Testis (tissue), 3 donors: ENCODE measurements around the gene POLR3GL. TPM values are rescaled to one million over a fixed set of nuclear protein-coding genes. Genes with fewer than 3 reads are reported as not detected.

ENCODE experiments used
- DNase-seq: peaks from one replicate; pipeline ENCODE4 v3.0.0-alpha.2; 2019
- H3K27ac ChIP-seq, 2 donors: fragments of 200-600 bp; sonication (generic); one replicate each; pipeline ENCODE4 v1.5.1; 2019
- H3K27me3 ChIP-seq: fragments of 200-600 bp; sonication (generic); one replicate; pipeline ENCODE4 v1.5.1; 2019
- H3K36me3 ChIP-seq: fragments of 200-600 bp; sonication (generic); one replicate; pipeline ENCODE4 v1.5.1; 2017; ENCODE audit warnings: low read depth; ENCODE audit errors: missing control alignments
- H3K4me1 ChIP-seq: fragments of 200-600 bp; sonication (generic); one replicate; pipeline ENCODE4 v1.5.1; 2019
- H3K4me3 ChIP-seq, 2 donors: fragments of 200-600 bp; sonication (generic); one replicate each; pipeline ENCODE4 v1.5.1; 2017 to 2019
- H3K9me3 ChIP-seq: fragments of 200-600 bp; sonication (generic); one replicate; pipeline ENCODE4 v1.5.1; 2017
- POLR2A ChIP-seq: fragments of 450-650 bp; IDR thresholded peaks from one replicate; pipeline ENCODE4 v1.6.1; 2017; ENCODE audit warnings: antibody characterized with exemption, mild to moderate bottlenecking, moderate library complexity
- WGBS, 2 donors: methylation state at CpG; one replicate each; pipeline ENCODE4 v1.1.5; 2018; 5-methylcytosine and 5-hydroxymethylcytosine counted together
- intact Hi-C: fragments of 100-400 bp; cut with DNase I; formaldehyde crosslinking; loops from one replicate; pipeline ENCODE4 v1.15.1; 2023; ENCODE audit warnings: low total_unique reads
- polyA plus RNA-seq: library from polyadenylated mRNA; stranded (reverse); fragments of 350-450 nt; fragmentation: Illumina TruSeq; extraction: RNeasy Lipid Tissue Mini Kit (QIAGEN cat#74804); gene quantifications from one replicate; pipeline ENCODE4 v1.2.3, GENCODE V29; 2014; ENCODE audit warnings: low read depth, low replicate concordance; ENCODE audit not compliant: insufficient read depth
- total RNA-seq, 2 donors: library from RNA; depleted of rRNA; stranded (reverse); fragments of >200 nt; gene quantifications; one replicate each; pipeline ENCODE4 v1.2.3, GENCODE V29; 2016
- TF ChIP-seq, protein P1 (sequence below), 3 experiments: fragments of 450-650 bp in 2 of 3; fragments of 200-600 bp in 1 of 3; sonication (generic) in 1 of 3; IDR thresholded peaks; one replicate each; pipeline ENCODE4 v1.5.1; 2016 to 2019; ENCODE audit warnings: antibody characterized with exemption in 3 of 3, mild to moderate bottlenecking in 2 of 3, moderate library complexity in 1 of 3

The POLR3GL gene
- total and polyA plus RNA-seq, 3 donors from 2014 or later: 20.9 to 37.9 (median 23.5) TPM

GRCh38 chr1:145987926-145988325, 23.4 kb downstream of the POLR3GL start:
- no peaks in the 10 kb centered on the region for H3K9me3 ChIP-seq
- H3K4me1 ChIP-seq: peaks cover 5% of the 10 kb centered on the region
- no peak for DNase-seq
- no peak for TF ChIP-seq POLR2A
- TF ChIP-seq, protein P1, sequence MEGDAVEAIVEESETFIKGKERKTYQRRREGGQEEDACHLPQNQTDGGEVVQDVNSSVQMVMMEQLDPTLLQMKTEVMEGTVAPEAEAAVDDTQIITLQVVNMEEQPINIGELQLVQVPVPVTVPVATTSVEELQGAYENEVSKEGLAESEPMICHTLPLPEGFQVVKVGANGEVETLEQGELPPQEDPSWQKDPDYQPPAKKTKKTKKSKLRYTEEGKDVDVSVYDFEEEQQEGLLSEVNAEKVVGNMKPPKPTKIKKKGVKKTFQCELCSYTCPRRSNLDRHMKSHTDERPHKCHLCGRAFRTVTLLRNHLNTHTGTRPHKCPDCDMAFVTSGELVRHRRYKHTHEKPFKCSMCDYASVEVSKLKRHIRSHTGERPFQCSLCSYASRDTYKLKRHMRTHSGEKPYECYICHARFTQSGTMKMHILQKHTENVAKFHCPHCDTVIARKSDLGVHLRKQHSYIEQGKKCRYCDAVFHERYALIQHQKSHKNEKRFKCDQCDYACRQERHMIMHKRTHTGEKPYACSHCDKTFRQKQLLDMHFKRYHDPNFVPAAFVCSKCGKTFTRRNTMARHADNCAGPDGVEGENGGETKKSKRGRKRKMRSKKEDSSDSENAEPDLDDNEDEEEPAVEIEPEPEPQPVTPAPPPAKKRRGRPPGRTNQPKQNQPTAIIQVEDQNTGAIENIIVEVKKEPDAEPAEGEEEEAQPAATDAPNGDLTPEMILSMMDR (IDR thresholded peaks at IDR 0.05): no peak
- H3K27ac ChIP-seq: no peak overlapping the region
- H3K4me3 ChIP-seq: no peak overlapping the region
- WGBS, 2 donors: 95 to 100% methylated on average over 1 of the region's 1 CpG
- H3K27me3 ChIP-seq: no peaks in the 10 kb centered on the region
- no peaks in the 10 kb centered on the region for H3K36me3 ChIP-seq
- intact Hi-C loops: no loop called here

GRCh38 chr1:145988773-145989172, 24.3 kb downstream of the POLR3GL start:
- H3K27ac ChIP-seq: no peak overlapping the region
- WGBS, 2 donors: 82 to 86% methylated on average over 5 of the region's 5 CpGs

GRCh38 chr1:145990249-145990855, 25.9 kb downstream of the POLR3GL start:
- Histone ChIP-seq H3K27me3 (no peaks in the 10 kb centered on the region), H3K27ac (peak overlapping the region in 1 of 2 donors; percentile 98), H3K36me3 (no peaks in the 10 kb centered on the region), H3K4me3 (no peak overlapping the region), H3K4me1 (peaks cover under 1% of the 10 kb centered on the region), H3K9me3 (no peaks in the 10 kb centered on the region)
- 84 to 88% methylated on average over 7 of the region's 7 CpGs for WGBS, 2 donors
- intact Hi-C loops: no loop called here
- no peak for DNase-seq
- TF ChIP-seq, protein P1 (IDR thresholded peaks at IDR 0.05): no peak
- no peak for TF ChIP-seq POLR2A

More at GRCh38 chr1:145988773-145989172, 24.3 kb downstream of the POLR3GL start:
- TF ChIP-seq, protein P1 (IDR thresholded peaks at IDR 0.05): no peak
- no peak for TF ChIP-seq POLR2A
- Histone ChIP-seq H3K36me3 (no peaks in the 10 kb centered on the region), H3K4me1 (peaks cover 5% of the 10 kb centered on the region), H3K9me3 (no peaks in the 10 kb centered on the region), H3K4me3 (no peak overlapping the region), H3K27me3 (no peaks in the 10 kb centered on the region)
- intact Hi-C loops: no loop called here
- DNase-seq: no peak

- Histone ChIP-seq H3K27ac (peak overlapping the region; percentile 95 to 98), H3K4me1 (no peaks in the 10 kb centered on the region), H3K27me3 (no peaks in the 10 kb centered on the region), H3K9me3 (no peaks in the 10 kb centered on the region), H3K36me3 (no peaks in the 10 kb centered on the region), H3K4me3 (peak overlapping the region in 1 of 2 donors; percentile 91)
- no peak for DNase-seq
- no peak for TF ChIP-seq POLR2A
- TF ChIP-seq, protein P1 (IDR thresholded peaks at IDR 0.05): no peak
- intact Hi-C loops: no loop called here
- 70 to 73% methylated on average over 10 of the region's 10 CpGs for WGBS, 2 donors
Measured at GRCh38 chr1:145991735-145992412, 27.4 kb downstream of the POLR3GL start.
